ENCODE measurements around the gene SWI5. TPM values are rescaled to one million over a fixed set of nuclear protein-coding genes. Genes with fewer than 3 reads are reported as not detected.

The SWI5 gene
- total and polyA plus RNA-seq, 9 of the 15 experiments (the other 6 are each of a cell fraction or from before 2014, with no cell fraction given) = 62.8 to 133 (median 95.9) TPM

DNA sequence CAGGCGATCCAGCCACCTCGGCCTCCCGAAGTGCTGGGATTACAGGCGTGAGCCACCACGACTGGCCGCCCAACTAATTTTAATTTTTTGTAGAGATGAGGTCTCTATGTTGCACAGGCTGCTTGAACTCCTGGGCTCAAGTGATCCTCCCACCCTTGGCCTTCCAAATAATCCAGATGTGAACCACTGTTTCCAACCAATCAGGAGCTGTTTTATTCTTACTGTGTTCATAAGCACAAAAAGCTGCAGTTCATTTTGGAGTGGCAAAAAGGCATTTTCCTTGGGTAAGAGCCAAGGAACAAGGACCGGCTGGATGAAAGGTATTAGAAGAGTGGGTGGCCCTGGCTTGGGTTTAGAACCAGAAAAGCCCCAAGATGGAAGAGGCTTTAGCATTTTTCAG lies 59.1 kb downstream of the SWI5 start:
- DNase-seq (ENCODE audit: extremely low read depth in 1 of 4, low spot score in 3 of 4) (no peak), ATAC-seq (no peak), FAIRE-seq (no peak)
- intact Hi-C loops (cut with micrococcal nuclease) = no loop called here
- POLR2A ChIA-PET = interaction anchor here (0.6 to 6.4 kb wide), 12 partner anchors 8 to 362 kb away, joined by 3 to 51 read pairs (median 6); partner anchors contain the start of gene COQ4
- Histone ChIP-seq H3K9ac (ENCODE audit: insufficient read depth in 1 of 2, low read depth in 2 of 2, low read length in 2 of 2) (no peak overlapping the region), H3K27me3 (ENCODE audit: control insufficient read depth in 2 of 2, insufficient read depth in 2 of 2, low read length in 2 of 2) (no peaks in the 10 kb centered on the region), H3K79me2 (ENCODE audit: control insufficient read depth, insufficient read depth, low read length) (peaks cover 6% of the 10 kb centered on the region; the same call in 1 of the 3 replicates), H3K9me3 (replicated peaks; ENCODE audit: control insufficient read depth, insufficient read depth, low read depth, low read length) (no peaks in the 10 kb centered on the region), H3K4me2 (ENCODE audit: insufficient read depth, low read length) (no peak overlapping the region), H3K9me1 (ENCODE audit: control insufficient read depth, insufficient read depth, low read length) (no peaks in the 10 kb centered on the region), H4K20me1 (replicated peaks; ENCODE audit: control insufficient read depth, insufficient read depth, low read length) (peaks cover 3% of the 10 kb centered on the region; the same call in 1 of the 2 replicates), H3K4me3 (no peak overlapping the region), H3K4me1 (replicated peaks in 1 of 2; ENCODE audit: control insufficient read depth in 2 of 2, insufficient read depth in 2 of 2, low read length in 2 of 2) (peaks cover 4 to 10% of the 10 kb centered on the region in 2 experiments; a peak in 4 of 5 replicates), H3K36me3 (ENCODE audit: control insufficient read depth, insufficient read depth, low read length) (peaks cover 53% of the 10 kb centered on the region), H3K27ac (ENCODE audit: extremely low read depth, low read depth, low read length) (no peak overlapping the region), H2AFZ (ENCODE audit: low read depth, low read length) (no peak overlapping the region)
- WGBS (ENCODE audit: insufficient coverage, low coverage, missing lambda C conversion rate) = 84% methylated on average over 7 of the region's 7 CpGs
- in situ Hi-C loops (cut with MboI) = no loop called here
- TF ChIP-seq NFRKB (IDR thresholded peaks at IDR 0.05; ENCODE audit: low read depth) (no peak), MITF (IDR thresholded peaks at IDR 0.05) (no peak), HMG20B (CRISPR knock-in tag; IDR thresholded peaks at IDR 0.05) (0 out of 2 replicates have a peak, but pooled peaks have one; percentile 37), POLR2AphosphoS2 (IDR thresholded peaks at IDR 0.05; ENCODE audit: low read length) (peak; percentile 46; the same call in 1 of the 2 replicates), BHLHE40 (IDR thresholded peaks at IDR 0.05; ENCODE audit: low read length) (0 out of 2 replicates have a peak, but pooled peaks have one; percentile 7)
- CTCF ChIA-PET (ENCODE audit: low intra/inter-chr PET ratio) = no interaction called here
- BruUV-seq (replicated peaks) = no TSS peak
